ENCODE results near the gene CDC14A.

DNA sequence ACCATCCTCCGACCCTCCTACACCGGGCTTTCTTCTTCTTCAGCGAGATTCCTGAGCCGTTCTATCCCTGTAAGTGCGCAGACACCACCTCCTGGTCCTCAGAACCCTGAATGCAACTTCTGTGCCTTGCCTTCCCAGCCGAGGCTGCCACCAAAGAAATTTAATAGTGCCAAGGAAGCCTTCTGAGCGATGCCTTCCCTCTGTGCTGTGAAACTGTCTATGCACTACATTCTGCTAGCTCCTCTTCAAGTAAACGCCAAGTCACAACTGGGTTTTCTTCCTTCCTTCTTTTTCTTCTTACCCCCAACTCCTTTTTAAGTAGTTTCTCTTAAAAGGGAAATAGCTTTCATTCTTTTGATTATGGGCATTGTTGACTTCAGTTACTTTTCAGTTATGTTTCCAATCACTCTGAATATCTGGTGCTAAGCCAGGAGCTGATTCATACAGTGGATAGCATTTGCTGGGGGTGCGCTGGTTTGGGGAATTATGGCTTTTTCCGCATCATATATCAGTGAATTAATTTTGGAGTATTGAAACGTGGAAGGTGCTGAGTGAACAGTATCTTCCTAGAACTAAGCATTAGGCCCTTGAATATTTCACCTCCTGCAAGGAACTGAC, 147.0 kb downstream of the CDC14A start:
- TF ChIP-seq, protein P1, sequence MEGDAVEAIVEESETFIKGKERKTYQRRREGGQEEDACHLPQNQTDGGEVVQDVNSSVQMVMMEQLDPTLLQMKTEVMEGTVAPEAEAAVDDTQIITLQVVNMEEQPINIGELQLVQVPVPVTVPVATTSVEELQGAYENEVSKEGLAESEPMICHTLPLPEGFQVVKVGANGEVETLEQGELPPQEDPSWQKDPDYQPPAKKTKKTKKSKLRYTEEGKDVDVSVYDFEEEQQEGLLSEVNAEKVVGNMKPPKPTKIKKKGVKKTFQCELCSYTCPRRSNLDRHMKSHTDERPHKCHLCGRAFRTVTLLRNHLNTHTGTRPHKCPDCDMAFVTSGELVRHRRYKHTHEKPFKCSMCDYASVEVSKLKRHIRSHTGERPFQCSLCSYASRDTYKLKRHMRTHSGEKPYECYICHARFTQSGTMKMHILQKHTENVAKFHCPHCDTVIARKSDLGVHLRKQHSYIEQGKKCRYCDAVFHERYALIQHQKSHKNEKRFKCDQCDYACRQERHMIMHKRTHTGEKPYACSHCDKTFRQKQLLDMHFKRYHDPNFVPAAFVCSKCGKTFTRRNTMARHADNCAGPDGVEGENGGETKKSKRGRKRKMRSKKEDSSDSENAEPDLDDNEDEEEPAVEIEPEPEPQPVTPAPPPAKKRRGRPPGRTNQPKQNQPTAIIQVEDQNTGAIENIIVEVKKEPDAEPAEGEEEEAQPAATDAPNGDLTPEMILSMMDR (IDR thresholded peaks at IDR 0.05; ENCODE audit: low read depth, low read length, poor library complexity, severe bottlenecking): no peak
- no peak for TF ChIP-seq EZH2phosphoT487 (IDR thresholded peaks at IDR 0.05; ENCODE audit: borderline replicate concordance, low read length)

Data from DOHH2 (cell line).